Measurements from ENCODE around the gene PRKN. TPM values are rescaled to one million over a fixed set of nuclear protein-coding genes. Genes with fewer than 3 reads are reported as not detected.

The PRKN gene
- total RNA-seq, 6 experiments from 2014 or later: 0.32 TPM; not detected in 5

DNA sequence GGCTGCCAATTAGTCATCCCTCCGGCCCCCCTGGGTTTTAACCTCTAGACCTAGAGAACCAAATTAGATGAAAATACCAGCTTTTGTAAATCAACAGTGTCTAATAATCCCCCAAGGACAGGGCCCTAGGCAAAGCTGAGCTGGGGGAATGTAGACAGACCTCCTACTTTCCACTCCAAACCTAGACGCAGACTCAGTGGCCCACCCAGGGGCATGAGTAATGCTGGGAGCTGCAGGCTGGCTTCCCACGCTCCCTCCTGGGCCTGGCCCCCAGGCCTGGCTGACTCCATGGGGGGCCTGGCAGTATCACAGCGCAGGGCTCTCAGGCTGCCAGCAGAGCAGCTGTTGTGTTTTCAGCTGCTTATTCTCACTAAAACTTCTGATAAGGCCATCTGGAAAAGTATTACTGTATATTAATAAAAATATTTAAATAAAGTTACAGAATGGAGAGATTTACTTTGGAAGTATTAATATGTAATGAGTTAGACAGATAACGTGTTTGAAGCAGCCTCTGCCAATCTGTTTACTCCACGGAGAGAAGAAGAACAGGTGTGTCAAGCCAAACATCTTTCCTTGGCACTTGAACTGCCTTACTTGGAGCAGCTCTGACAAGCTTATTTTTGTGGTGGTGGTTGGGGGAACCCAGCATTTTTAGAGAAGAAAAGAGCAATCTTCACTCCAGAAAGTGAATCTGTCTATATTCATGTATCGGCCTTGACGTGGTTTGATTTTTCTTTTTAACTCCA lies 1309.7 kb downstream of the PRKN start:
- Mint-ChIP-seq H3K27me3 (ENCODE audit: insufficient read depth) (peaks cover 11% of the 10 kb centered on the region), H3K4me1 (ENCODE audit: low read depth) (no peaks in the 10 kb centered on the region), H3K27ac (no peak overlapping the region), H3K9me3 (no peaks in the 10 kb centered on the region), H3K36me3 (ENCODE audit: low read depth) (no peaks in the 10 kb centered on the region), H3K4me3 (no peak overlapping the region)
- TF ChIP-seq, protein P1, sequence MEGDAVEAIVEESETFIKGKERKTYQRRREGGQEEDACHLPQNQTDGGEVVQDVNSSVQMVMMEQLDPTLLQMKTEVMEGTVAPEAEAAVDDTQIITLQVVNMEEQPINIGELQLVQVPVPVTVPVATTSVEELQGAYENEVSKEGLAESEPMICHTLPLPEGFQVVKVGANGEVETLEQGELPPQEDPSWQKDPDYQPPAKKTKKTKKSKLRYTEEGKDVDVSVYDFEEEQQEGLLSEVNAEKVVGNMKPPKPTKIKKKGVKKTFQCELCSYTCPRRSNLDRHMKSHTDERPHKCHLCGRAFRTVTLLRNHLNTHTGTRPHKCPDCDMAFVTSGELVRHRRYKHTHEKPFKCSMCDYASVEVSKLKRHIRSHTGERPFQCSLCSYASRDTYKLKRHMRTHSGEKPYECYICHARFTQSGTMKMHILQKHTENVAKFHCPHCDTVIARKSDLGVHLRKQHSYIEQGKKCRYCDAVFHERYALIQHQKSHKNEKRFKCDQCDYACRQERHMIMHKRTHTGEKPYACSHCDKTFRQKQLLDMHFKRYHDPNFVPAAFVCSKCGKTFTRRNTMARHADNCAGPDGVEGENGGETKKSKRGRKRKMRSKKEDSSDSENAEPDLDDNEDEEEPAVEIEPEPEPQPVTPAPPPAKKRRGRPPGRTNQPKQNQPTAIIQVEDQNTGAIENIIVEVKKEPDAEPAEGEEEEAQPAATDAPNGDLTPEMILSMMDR (IDR thresholded peaks at IDR 0.05): no peak
- no peak for DNase-seq

GRCh38 chr6:161415302-161415855 lies 1312.2 kb downstream of the PRKN start:
- Mint-ChIP-seq H3K4me1 (ENCODE audit: low read depth) (no peaks in the 10 kb centered on the region), H3K27me3 (ENCODE audit: insufficient read depth) (peaks cover 5% of the 10 kb centered on the region), H3K4me3 (no peak overlapping the region), H3K9me3 (no peaks in the 10 kb centered on the region), H3K36me3 (ENCODE audit: low read depth) (no peaks in the 10 kb centered on the region), H3K27ac (no peak overlapping the region)
- no peak for DNase-seq
- TF ChIP-seq, protein P1 (IDR thresholded peaks at IDR 0.05): no peak

- Mint-ChIP-seq H3K27me3 (ENCODE audit: insufficient read depth) (peaks cover 5% of the 10 kb centered on the region), H3K9me3 (no peaks in the 10 kb centered on the region), H3K27ac (no peak overlapping the region), H3K4me1 (ENCODE audit: low read depth) (no peaks in the 10 kb centered on the region), H3K36me3 (ENCODE audit: low read depth) (no peaks in the 10 kb centered on the region), H3K4me3 (no peak overlapping the region)
- TF ChIP-seq, protein P1 (IDR thresholded peaks at IDR 0.05): no peak
- DNase-seq: no peak
These were observed 1312.9 kb downstream of the PRKN start for GRCh38 chr6:161414707-161415106.

DNA sequence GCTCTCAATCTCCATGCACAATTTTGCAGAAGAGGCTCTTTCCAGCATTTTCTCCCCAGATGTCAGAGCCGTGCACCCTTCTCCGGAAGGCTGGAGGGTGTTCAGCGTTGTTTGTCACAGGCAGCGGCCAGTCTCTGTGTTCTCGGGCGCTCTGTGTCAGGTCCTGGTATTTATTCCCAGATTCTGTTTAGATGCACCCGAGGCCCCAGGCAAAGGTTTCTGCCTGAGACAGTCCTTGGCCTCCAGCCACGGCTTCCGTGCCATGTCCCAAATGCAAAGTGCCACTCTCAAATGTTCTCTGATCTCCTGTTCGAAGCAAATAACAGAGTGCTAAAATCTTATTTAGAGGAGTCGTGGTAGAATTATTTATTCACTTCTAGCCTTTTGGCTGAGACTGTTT lies 1313.4 kb downstream of the PRKN start:
- TF ChIP-seq, protein P1 (IDR thresholded peaks at IDR 0.05): no peak
- H3K27me3 Mint-ChIP-seq (ENCODE audit: insufficient read depth): peaks cover 5% of the 10 kb centered on the region
- no peak overlapping the region for H3K27ac Mint-ChIP-seq
- no peak overlapping the region for H3K4me3 Mint-ChIP-seq
- no peak for DNase-seq
- H3K36me3 Mint-ChIP-seq (ENCODE audit: low read depth): no peaks in the 10 kb centered on the region
- no peaks in the 10 kb centered on the region for H3K9me3 Mint-ChIP-seq
- H3K4me1 Mint-ChIP-seq (ENCODE audit: low read depth): no peaks in the 10 kb centered on the region

DNA sequence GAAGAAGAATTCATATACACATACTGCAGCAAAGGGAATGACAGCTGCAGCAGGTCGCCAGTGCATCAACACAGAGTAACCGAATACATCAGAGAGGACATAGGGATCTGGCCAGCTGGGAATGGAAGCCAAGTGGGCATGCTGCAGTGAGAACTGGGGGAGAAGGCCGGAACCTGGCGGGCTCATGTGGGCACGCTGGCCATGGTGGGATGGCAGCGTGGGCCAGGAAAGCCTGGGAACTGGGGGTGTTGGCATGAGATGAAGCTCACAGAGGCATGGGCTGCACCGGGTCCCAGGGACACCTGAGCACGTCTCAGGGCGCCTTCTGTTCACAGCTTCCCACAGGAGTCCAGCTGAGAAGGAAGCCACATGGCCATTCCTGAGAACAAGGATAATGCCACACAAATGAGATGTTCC lies 1314.2 kb downstream of the PRKN start:
- no peak for DNase-seq
- Mint-ChIP-seq H3K4me3 (no peak overlapping the region), H3K27ac (no peak overlapping the region), H3K4me1 (ENCODE audit: low read depth) (no peaks in the 10 kb centered on the region), H3K36me3 (ENCODE audit: low read depth) (no peaks in the 10 kb centered on the region), H3K27me3 (ENCODE audit: insufficient read depth) (peaks cover 5% of the 10 kb centered on the region), H3K9me3 (no peaks in the 10 kb centered on the region)
- TF ChIP-seq, protein P1 (IDR thresholded peaks at IDR 0.05): no peak
